ENCODE measurements around the gene ZNF660. TPM values are rescaled to one million over a fixed set of nuclear protein-coding genes. Genes with fewer than 3 reads are reported as not detected.

The ZNF660 gene
- total RNA-seq (2022; extraction: Qiagen RNA extraction): not detected in 5 replicates

GRCh38 chr3:44584646-44585501 is at the start of gene ZNF660:
TSS of gene ZNF660 (plus strand) at chr3:44584964. CDS start at chr3:44594194, 9,230 bp downstream.

GRCh38 chr3:44554626-44555592 is 29.9 kb upstream of the ZNF660 start, which contains the start of gene ZKSCAN7:
TSS of gene ZKSCAN7 (plus strand) at chr3:44555193. CDS start at chr3:44557048, 1,855 bp downstream.

GRCh38 chr3:44624749-44625480 is 40.2 kb downstream of the ZNF660 start, which contains the start of gene ZNF197:
TSS of gene ZNF197 (plus strand) at chr3:44625036. CDS start at chr3:44629155, 4,119 bp downstream.

GRCh38 chr3:44648564-44649229 is 63.9 kb downstream of the ZNF660 start, which contains the start of gene ZNF35:
TSS of gene ZNF35 (plus strand) at chr3:44648732. CDS start at chr3:44651068, 2,336 bp downstream.

Other genes with a start within 250 kb of the ZNF660 start
- gene TCAIM, start 246.2 kb upstream of the ZNF660 start, total RNA-seq (2022; extraction: Qiagen RNA extraction): 6.7 to 9.2 TPM (median 7.7 TPM) in 5 replicates
- 1.9 to 3.4 TPM (median 2.6 TPM) in 5 replicates for gene ZNF445, start 107.3 kb upstream of the ZNF660 start, total RNA-seq (2022; extraction: Qiagen RNA extraction)
- not detected in 5 replicates for gene ZKSCAN7, start 29.8 kb upstream of the ZNF660 start, total RNA-seq (2022; extraction: Qiagen RNA extraction)
- 1.3 to 2.5 TPM (median 1.8 TPM) in 5 replicates for gene ZNF197, start 40.1 kb downstream of the ZNF660 start, total RNA-seq (2022; extraction: Qiagen RNA extraction)
- gene ZNF35, start 63.8 kb downstream of the ZNF660 start, total RNA-seq (2022; extraction: Qiagen RNA extraction): 5.0 to 6.4 TPM (median 5.4 TPM) in 5 replicates
- gene ZNF502, start 127.7 kb downstream of the ZNF660 start, total RNA-seq (2022; extraction: Qiagen RNA extraction): 1.5 to 2.3 TPM (median 1.6 TPM) in 5 replicates
- gene ZNF501, start 144.7 kb downstream of the ZNF660 start, total RNA-seq (2022; extraction: Qiagen RNA extraction): not detected in 5 replicates
- gene KIAA1143, start 176.7 kb downstream of the ZNF660 start, total RNA-seq (2022; extraction: Qiagen RNA extraction): 10.6 to 18.3 TPM (median 15.3 TPM) in 5 replicates
- 7.6 to 12.1 TPM (median 8.6 TPM) in 5 replicates for gene KIF15, start 176.8 kb downstream of the ZNF660 start, total RNA-seq (2022; extraction: Qiagen RNA extraction)